Dendritic cell treated with granulocyte-macrophage colony-stimulating factor and Interleukin-4, amounts not matched to agents 40 ng/mL and 50 ng/mL, for 4 days (primary cell): Measurements from ENCODE around the gene C16orf95.

Experiments
- H3K27ac Mint-ChIP-seq: one replicate; pipeline ENCODE4 v1.8.0; 2022; ENCODE audit warnings: mild to moderate bottlenecking, mixed read lengths
- H3K27me3 Mint-ChIP-seq: one replicate; pipeline ENCODE4 v1.8.0; 2022; ENCODE audit warnings: mild to moderate bottlenecking, mixed read lengths
- H3K36me3 Mint-ChIP-seq: one replicate; pipeline ENCODE4 v1.8.0; 2022; ENCODE audit warnings: low read depth, mixed read lengths
- H3K4me1 Mint-ChIP-seq: one replicate; pipeline ENCODE4 v1.8.0; 2022; ENCODE audit warnings: low read depth, mixed read lengths
- H3K4me3 Mint-ChIP-seq: one replicate; pipeline ENCODE4 v1.8.0; 2022; ENCODE audit warnings: mild to moderate bottlenecking, moderate library complexity, mixed read lengths
- H3K9me3 Mint-ChIP-seq: one replicate; pipeline ENCODE4 v1.8.0; 2022; ENCODE audit warnings: mixed read lengths
- intact Hi-C: fragments of 100-400 bp; cut with micrococcal nuclease; formaldehyde crosslinking; loops from one replicate; pipeline ENCODE4 v1.15.0; 2022

The C16orf95 gene

GRCh38 chr16:87288753-87289362 is 28.3 kb downstream of the C16orf95 start:
- no peak overlapping the region for H3K27ac Mint-ChIP-seq
- H3K9me3 Mint-ChIP-seq = peaks cover 20% of the 10 kb centered on the region
- H3K4me1 Mint-ChIP-seq = no peaks in the 10 kb centered on the region
- H3K27me3 Mint-ChIP-seq = peaks cover 3% of the 10 kb centered on the region
- H3K36me3 Mint-ChIP-seq = no peaks in the 10 kb centered on the region
- intact Hi-C loops = no loop called here
- H3K4me3 Mint-ChIP-seq = no peak overlapping the region

GRCh38 chr16:87286839-87287626 is 30.2 kb downstream of the C16orf95 start:
- peaks cover 3% of the 10 kb centered on the region for H3K27me3 Mint-ChIP-seq
- no peaks in the 10 kb centered on the region for H3K4me1 Mint-ChIP-seq
- peaks cover 14% of the 10 kb centered on the region for H3K9me3 Mint-ChIP-seq
- H3K4me3 Mint-ChIP-seq = no peak overlapping the region
- intact Hi-C loops = no loop called here
- H3K36me3 Mint-ChIP-seq = no peaks in the 10 kb centered on the region
- no peak overlapping the region for H3K27ac Mint-ChIP-seq

- H3K9me3 Mint-ChIP-seq = peaks cover 12% of the 10 kb centered on the region
- no peak overlapping the region for H3K27ac Mint-ChIP-seq
- no peaks in the 10 kb centered on the region for H3K4me1 Mint-ChIP-seq
- no peaks in the 10 kb centered on the region for H3K36me3 Mint-ChIP-seq
- intact Hi-C loops = no loop called here
- H3K27me3 Mint-ChIP-seq = peaks cover 10% of the 10 kb centered on the region
- H3K4me3 Mint-ChIP-seq = no peak overlapping the region
Measured at GRCh38 chr16:87284183-87284582, 33.0 kb downstream of the C16orf95 start.

GRCh38 chr16:87279094-87279658 is 38.0 kb downstream of the C16orf95 start:
- no peaks in the 10 kb centered on the region for H3K36me3 Mint-ChIP-seq
- H3K27me3 Mint-ChIP-seq = peaks cover 27% of the 10 kb centered on the region
- H3K9me3 Mint-ChIP-seq = no peaks in the 10 kb centered on the region
- H3K4me3 Mint-ChIP-seq = no peak overlapping the region
- intact Hi-C loops = loop anchor here (5.0 kb wide), 2 partner anchors 217 to 717 kb away; no protein-coding TSS in a partner anchor
- H3K27ac Mint-ChIP-seq = no peak overlapping the region
- peaks cover 10% of the 10 kb centered on the region for H3K4me1 Mint-ChIP-seq

- Mint-ChIP-seq H3K27ac (no peak overlapping the region), H3K9me3 (no peaks in the 10 kb centered on the region), H3K27me3 (peaks cover 27% of the 10 kb centered on the region), H3K4me1 (peaks cover 10% of the 10 kb centered on the region), H3K36me3 (no peaks in the 10 kb centered on the region), H3K4me3 (no peak overlapping the region)
- intact Hi-C loops = loop anchor here (5.0 kb wide), 2 partner anchors 216 to 716 kb away; no protein-coding TSS in a partner anchor
Measured at GRCh38 chr16:87278191-87279093, 38.8 kb downstream of the C16orf95 start.

- peaks cover 27% of the 10 kb centered on the region for H3K27me3 Mint-ChIP-seq
- peaks cover 10% of the 10 kb centered on the region for H3K4me1 Mint-ChIP-seq
- no peak overlapping the region for H3K4me3 Mint-ChIP-seq
- H3K27ac Mint-ChIP-seq = no peak overlapping the region
- H3K36me3 Mint-ChIP-seq = no peaks in the 10 kb centered on the region
- H3K9me3 Mint-ChIP-seq = no peaks in the 10 kb centered on the region
- intact Hi-C loops = loop anchor here (5.0 kb wide), 2 partner anchors 215 to 715 kb away; no protein-coding TSS in a partner anchor
Measured at GRCh38 chr16:87276924-87277323, 40.3 kb downstream of the C16orf95 start.

GRCh38 chr16:87276091-87276701 is 41.0 kb downstream of the C16orf95 start:
- intact Hi-C loops = loop anchor here (5.0 kb wide), 2 partner anchors 214 to 714 kb away; no protein-coding TSS in a partner anchor
- peaks cover 27% of the 10 kb centered on the region for H3K27me3 Mint-ChIP-seq

GRCh38 chr16:87274794-87275193 is 42.4 kb downstream of the C16orf95 start:
- Mint-ChIP-seq H3K27ac (no peak overlapping the region), H3K4me1 (peaks cover 10% of the 10 kb centered on the region), H3K9me3 (no peaks in the 10 kb centered on the region), H3K27me3 (peaks cover 23% of the 10 kb centered on the region), H3K36me3 (no peaks in the 10 kb centered on the region), H3K4me3 (no peak overlapping the region)
- intact Hi-C loops = loop anchor here (5.0 kb wide), 2 partner anchors 212 to 712 kb away; no protein-coding TSS in a partner anchor

More at GRCh38 chr16:87276091-87276701, 41.0 kb downstream of the C16orf95 start:
- H3K4me3 Mint-ChIP-seq = no peak overlapping the region
- H3K9me3 Mint-ChIP-seq = no peaks in the 10 kb centered on the region
- peaks cover 10% of the 10 kb centered on the region for H3K4me1 Mint-ChIP-seq
- no peaks in the 10 kb centered on the region for H3K36me3 Mint-ChIP-seq
- no peak overlapping the region for H3K27ac Mint-ChIP-seq

GRCh38 chr16:87273471-87274030 is 43.6 kb downstream of the C16orf95 start:
- Mint-ChIP-seq H3K27ac (no peak overlapping the region), H3K4me1 (peaks cover 6% of the 10 kb centered on the region), H3K36me3 (no peaks in the 10 kb centered on the region), H3K9me3 (no peaks in the 10 kb centered on the region), H3K4me3 (no peak overlapping the region), H3K27me3 (peaks cover 13% of the 10 kb centered on the region)
- intact Hi-C loops = no loop called here

GRCh38 chr16:87271256-87271655 is 45.9 kb downstream of the C16orf95 start:
- peaks cover 6% of the 10 kb centered on the region for H3K27me3 Mint-ChIP-seq
- H3K9me3 Mint-ChIP-seq = no peaks in the 10 kb centered on the region
- H3K4me3 Mint-ChIP-seq = no peak overlapping the region
- no peaks in the 10 kb centered on the region for H3K36me3 Mint-ChIP-seq
- no peak overlapping the region for H3K27ac Mint-ChIP-seq
- intact Hi-C loops = no loop called here
- H3K4me1 Mint-ChIP-seq = peaks cover 4% of the 10 kb centered on the region

GRCh38 chr16:87267566-87267965 is 49.6 kb downstream of the C16orf95 start:
- Mint-ChIP-seq H3K4me1 (no peaks in the 10 kb centered on the region), H3K27me3 (no peaks in the 10 kb centered on the region), H3K4me3 (no peak overlapping the region), H3K36me3 (no peaks in the 10 kb centered on the region), H3K9me3 (no peaks in the 10 kb centered on the region), H3K27ac (no peak overlapping the region)
- intact Hi-C loops = no loop called here

GRCh38 chr16:87266846-87267245 is 50.3 kb downstream of the C16orf95 start:
- H3K4me3 Mint-ChIP-seq = no peak overlapping the region

GRCh38 chr16:87265261-87265660 is 51.9 kb downstream of the C16orf95 start:
- intact Hi-C loops = no loop called here
- H3K9me3 Mint-ChIP-seq = peaks cover 8% of the 10 kb centered on the region
- no peak overlapping the region for H3K27ac Mint-ChIP-seq
- H3K27me3 Mint-ChIP-seq = peaks cover 3% of the 10 kb centered on the region
- H3K4me3 Mint-ChIP-seq = no peak overlapping the region
- no peaks in the 10 kb centered on the region for H3K36me3 Mint-ChIP-seq
- no peaks in the 10 kb centered on the region for H3K4me1 Mint-ChIP-seq

More at GRCh38 chr16:87266846-87267245, 50.3 kb downstream of the C16orf95 start:
- H3K27ac Mint-ChIP-seq = no peak overlapping the region
- no peaks in the 10 kb centered on the region for H3K4me1 Mint-ChIP-seq
- peaks cover under 1% of the 10 kb centered on the region for H3K27me3 Mint-ChIP-seq
- no peaks in the 10 kb centered on the region for H3K9me3 Mint-ChIP-seq
- no peaks in the 10 kb centered on the region for H3K36me3 Mint-ChIP-seq
- intact Hi-C loops = no loop called here
